ENCODE results near the gene IL1RAPL1.

GRCh38 chrX:30005813-30006212 lies 1418.6 kb downstream of the IL1RAPL1 start:
- TF ChIP-seq GATA2 (IDR thresholded peaks at IDR 0.05; ENCODE audit: low read depth, low read length) (no peak), GATA3 (IDR thresholded peaks at IDR 0.05; ENCODE audit: low read depth, low read length) (no peak)
